Measurements from ENCODE around the gene SYT5. TPM values are rescaled to one million over a fixed set of nuclear protein-coding genes. Genes with fewer than 3 reads are reported as not detected.

Gene SYT5
- total RNA-seq, 1 donor from 2014 or later, result 0.80 TPM

DNA sequence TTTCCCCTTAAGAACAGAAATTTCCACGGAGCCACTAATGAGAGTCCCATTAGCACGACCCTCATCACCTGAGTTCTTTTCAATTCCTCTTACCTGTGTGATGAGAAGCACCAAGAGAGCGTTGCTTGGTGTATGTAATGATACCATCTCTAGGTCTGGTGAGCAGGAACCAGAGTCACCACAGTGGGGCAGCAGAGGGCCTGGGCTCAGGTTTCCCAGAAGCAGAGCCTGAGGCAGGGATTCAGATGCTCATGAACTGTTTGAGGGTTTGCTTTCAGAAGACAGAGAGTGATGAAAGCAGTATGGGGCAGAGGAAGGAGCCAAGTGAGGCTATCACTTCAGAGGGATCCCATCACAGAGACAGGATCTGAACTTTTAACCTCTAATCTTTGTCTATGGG, 32.4 kb upstream of the SYT5 start:
- no peaks in the 10 kb centered on the region for H3K27me3 Mint-ChIP-seq (ENCODE audit: low read depth)
- no peak for DNase-seq (ENCODE audit: low spot score)
- H3K4me3 Mint-ChIP-seq (ENCODE audit: unreplicated experiment), result no peak overlapping the region
- H3K9me3 Mint-ChIP-seq (ENCODE audit: low read depth), result peaks cover 14% of the 10 kb centered on the region
- TF ChIP-seq, protein P1, sequence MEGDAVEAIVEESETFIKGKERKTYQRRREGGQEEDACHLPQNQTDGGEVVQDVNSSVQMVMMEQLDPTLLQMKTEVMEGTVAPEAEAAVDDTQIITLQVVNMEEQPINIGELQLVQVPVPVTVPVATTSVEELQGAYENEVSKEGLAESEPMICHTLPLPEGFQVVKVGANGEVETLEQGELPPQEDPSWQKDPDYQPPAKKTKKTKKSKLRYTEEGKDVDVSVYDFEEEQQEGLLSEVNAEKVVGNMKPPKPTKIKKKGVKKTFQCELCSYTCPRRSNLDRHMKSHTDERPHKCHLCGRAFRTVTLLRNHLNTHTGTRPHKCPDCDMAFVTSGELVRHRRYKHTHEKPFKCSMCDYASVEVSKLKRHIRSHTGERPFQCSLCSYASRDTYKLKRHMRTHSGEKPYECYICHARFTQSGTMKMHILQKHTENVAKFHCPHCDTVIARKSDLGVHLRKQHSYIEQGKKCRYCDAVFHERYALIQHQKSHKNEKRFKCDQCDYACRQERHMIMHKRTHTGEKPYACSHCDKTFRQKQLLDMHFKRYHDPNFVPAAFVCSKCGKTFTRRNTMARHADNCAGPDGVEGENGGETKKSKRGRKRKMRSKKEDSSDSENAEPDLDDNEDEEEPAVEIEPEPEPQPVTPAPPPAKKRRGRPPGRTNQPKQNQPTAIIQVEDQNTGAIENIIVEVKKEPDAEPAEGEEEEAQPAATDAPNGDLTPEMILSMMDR (IDR thresholded peaks at IDR 0.05), result peak; percentile 58
- H3K27ac Mint-ChIP-seq (ENCODE audit: unreplicated experiment), result no peak overlapping the region
- H3K4me1 Mint-ChIP-seq (ENCODE audit: low read depth), result peaks cover 24% of the 10 kb centered on the region
- H3K36me3 Mint-ChIP-seq (ENCODE audit: low read depth), result peaks cover 2% of the 10 kb centered on the region

DNA sequence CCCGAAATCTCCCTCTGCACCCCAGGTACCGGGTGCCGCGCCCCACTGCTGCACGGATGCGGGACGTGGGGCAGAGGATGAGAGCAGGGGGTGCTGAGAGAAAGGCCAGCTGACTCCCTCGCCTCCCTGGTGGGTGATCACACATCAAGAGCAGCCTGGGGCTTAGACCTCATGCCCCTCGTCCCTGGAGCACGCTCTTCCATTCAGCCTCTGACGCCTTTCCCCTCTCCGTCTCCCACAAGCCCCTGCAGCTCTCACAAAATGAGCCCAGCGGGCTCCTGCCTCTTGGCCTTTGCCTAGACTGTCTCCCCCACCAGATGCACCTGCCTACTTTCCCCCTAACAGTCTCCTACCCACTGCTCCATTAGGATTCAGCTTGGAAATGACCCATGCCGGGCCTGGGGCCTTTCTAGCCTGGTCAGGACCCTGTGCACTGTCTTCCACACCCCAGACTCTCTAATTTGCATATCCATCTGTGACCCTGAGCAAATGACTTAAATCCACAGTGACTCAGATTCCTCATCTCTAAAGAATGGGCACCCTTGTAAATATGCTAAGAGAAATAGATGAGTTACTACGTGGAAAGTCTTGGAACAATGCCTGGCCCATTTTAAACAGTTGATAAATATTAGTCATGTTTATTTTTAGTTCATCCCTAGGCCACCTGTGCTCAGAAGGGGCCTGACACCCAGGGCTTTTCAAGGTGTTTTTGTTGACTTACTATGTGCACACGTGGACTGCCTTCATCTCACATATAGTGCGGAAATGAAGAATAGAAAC, 29.8 kb upstream of the SYT5 start:
- H3K4me3 Mint-ChIP-seq (ENCODE audit: unreplicated experiment), result no peak overlapping the region
- no peaks in the 10 kb centered on the region for H3K27me3 Mint-ChIP-seq (ENCODE audit: low read depth)
- TF ChIP-seq, protein P1 (IDR thresholded peaks at IDR 0.05), result no peak
- peaks cover 20% of the 10 kb centered on the region for H3K4me1 Mint-ChIP-seq (ENCODE audit: low read depth)
- peaks cover 2% of the 10 kb centered on the region for H3K36me3 Mint-ChIP-seq (ENCODE audit: low read depth)
- H3K27ac Mint-ChIP-seq (ENCODE audit: unreplicated experiment), result peak overlapping the region; percentile 80
- DNase-seq (ENCODE audit: low spot score), result no peak
- H3K9me3 Mint-ChIP-seq (ENCODE audit: low read depth), result peaks cover 9% of the 10 kb centered on the region

DNA sequence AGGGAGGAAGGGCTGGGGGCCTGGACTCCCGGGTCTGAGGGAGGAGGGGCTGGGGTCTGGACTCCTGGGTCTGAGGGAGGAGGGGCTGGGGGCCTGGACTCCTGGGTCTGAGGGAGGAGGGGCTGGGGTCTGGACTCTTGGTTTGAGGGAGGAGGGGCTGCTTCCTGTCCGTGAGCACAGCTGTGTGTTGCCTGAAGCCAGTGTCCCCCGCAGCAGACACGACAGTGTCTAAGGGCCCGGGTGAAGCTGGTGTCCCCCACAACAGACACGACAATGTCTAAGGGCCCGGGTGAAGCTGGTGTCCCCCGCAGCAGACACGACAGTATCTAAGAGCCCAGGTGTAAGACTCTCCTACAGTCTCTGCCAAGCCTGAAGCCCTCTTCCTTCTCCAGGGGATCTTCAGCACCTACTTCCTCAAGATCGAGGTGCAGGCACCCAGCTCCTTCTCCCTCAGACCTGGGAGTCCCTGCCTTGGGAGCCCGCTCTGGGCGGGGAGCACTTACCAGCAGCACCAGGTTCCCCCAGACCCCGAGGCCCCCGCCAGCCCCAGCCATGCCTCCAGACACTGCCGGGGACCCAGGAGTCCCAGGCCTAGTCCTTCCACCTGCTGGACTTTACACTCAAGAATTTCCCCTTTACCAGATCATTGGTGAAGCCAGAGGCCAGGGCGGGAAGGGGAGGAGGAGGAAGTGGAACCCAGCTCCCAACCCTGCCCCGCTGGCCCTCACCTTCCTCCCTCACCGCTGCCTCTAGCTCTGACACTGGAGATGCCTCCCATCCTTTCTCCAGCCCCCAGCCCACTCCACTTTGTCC, 29.0 kb upstream of the SYT5 start, which contains the start of gene PTPRH:
TSS of gene PTPRH (minus strand) at position 622 of the 813 bp plus-strand sequence. CDS start at position 554, 68 bp downstream.
- no peak for DNase-seq (ENCODE audit: low spot score)
- Mint-ChIP-seq H3K27ac (ENCODE audit: unreplicated experiment) (peak within 1 kb of the TSS; percentile 80), H3K9me3 (ENCODE audit: low read depth) (peaks cover 8% of the 10 kb centered on the region), H3K4me3 (ENCODE audit: unreplicated experiment) (no peak within 1 kb of the TSS), H3K27me3 (ENCODE audit: low read depth) (peaks cover 4% of the 10 kb centered on the region), H3K4me1 (ENCODE audit: low read depth) (peaks cover 20% of the 10 kb centered on the region), H3K36me3 (ENCODE audit: low read depth) (peaks cover 2% of the 10 kb centered on the region)
- TF ChIP-seq, protein P1 (IDR thresholded peaks at IDR 0.05), result no peak

DNA sequence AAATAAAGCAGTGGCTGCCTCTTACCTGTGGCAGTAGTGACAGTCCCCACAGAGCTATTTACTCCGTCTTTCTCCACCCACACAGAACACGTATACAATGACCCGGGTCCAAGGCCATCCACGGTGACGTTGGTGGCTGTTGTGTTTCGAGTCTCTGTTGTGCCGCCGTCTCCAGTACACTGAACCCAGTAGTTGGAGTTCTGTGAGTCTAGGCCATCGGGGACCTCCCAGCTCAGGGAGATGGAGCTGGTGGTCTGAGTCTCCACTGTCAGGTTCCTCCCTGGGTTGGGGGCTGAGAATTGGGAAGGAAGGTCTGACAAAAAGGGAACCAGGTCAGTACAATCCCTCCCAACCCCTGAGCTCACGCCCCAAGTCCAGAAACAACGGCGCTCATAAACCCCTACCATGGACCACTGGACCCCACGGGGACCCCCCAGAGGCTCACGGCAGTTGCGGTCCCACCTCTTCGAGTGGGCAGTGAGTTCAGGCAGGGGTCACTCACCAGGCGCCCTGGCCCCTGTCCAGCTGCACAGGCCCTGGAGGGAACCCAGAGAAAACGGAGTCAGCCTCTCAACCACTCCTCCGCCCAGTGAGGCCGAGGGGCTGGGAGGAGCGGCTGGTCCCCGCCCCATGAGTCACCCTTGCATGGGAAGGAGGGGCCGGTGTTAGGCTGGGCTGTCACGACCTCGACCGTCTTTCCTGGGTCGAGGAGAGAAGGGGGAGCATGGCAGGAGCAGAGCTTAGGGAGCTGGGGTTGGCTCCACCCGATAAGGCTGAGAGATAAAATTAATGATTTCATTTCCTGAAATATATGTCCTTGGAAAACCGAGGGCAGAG, 26.8 kb upstream of the SYT5 start:
- H3K4me1 Mint-ChIP-seq (ENCODE audit: low read depth), result peaks cover 20% of the 10 kb centered on the region
- TF ChIP-seq, protein P1 (IDR thresholded peaks at IDR 0.05), result no peak
- no peak for DNase-seq (ENCODE audit: low spot score)
- H3K27me3 Mint-ChIP-seq (ENCODE audit: low read depth), result peaks cover 4% of the 10 kb centered on the region
- peak overlapping the region; percentile 72 for H3K4me3 Mint-ChIP-seq (ENCODE audit: unreplicated experiment)
- H3K9me3 Mint-ChIP-seq (ENCODE audit: low read depth), result no peaks in the 10 kb centered on the region
- peak overlapping the region; percentile 39 for H3K27ac Mint-ChIP-seq (ENCODE audit: unreplicated experiment)
- no peaks in the 10 kb centered on the region for H3K36me3 Mint-ChIP-seq (ENCODE audit: low read depth)
